H1 (cell line): ENCODE measurements around the gene CKM. TPM values are rescaled to one million over a fixed set of nuclear protein-coding genes. Genes with fewer than 3 reads are reported as not detected.

Experiments used
- BCL11A ChIP-seq, 2 experiments: IDR thresholded peaks; one replicate each; pipeline ENCODE4 v1.6.1; 2011; ENCODE audit warnings: low read depth in 2 of 2, low read length in 2 of 2, mild to moderate bottlenecking in 2 of 2
- FOSL1 ChIP-seq: IDR thresholded peaks from 2 replicates; pipeline ENCODE4 v1.6.1; 2011; ENCODE audit warnings: mild to moderate bottlenecking, low read depth, low read length, moderate library complexity; ENCODE audit not compliant: insufficient read depth
- HDAC2 ChIP-seq, 2 experiments: fragments of 300-600 bp in 1 of 2; sonication (generic) in 1 of 2; IDR thresholded peaks; 2 replicates each; pipeline ENCODE4 v1.6.1; 2011 to 2012; ENCODE audit warnings: low read depth in 2 of 2, low read length in 2 of 2, mild to moderate bottlenecking in 2 of 2, moderate library complexity in 2 of 2, borderline replicate concordance in 1 of 2, inconsistent platforms in 1 of 2
- RFX5 ChIP-seq: IDR thresholded peaks from 2 replicates; pipeline ENCODE4 v1.6.1; 2011; ENCODE audit warnings: low read depth, low read length, improper control_type of control experiment, borderline replicate concordance
- SAP30 ChIP-seq: fragments of 300-600 bp; sonication (generic); IDR thresholded peaks from 2 replicates; pipeline ENCODE4 v1.7.1; 2012; ENCODE audit warnings: low read length, moderate library complexity, mild to moderate bottlenecking, inconsistent platforms; ENCODE audit not compliant: insufficient read depth, insufficient replicate concordance
- SIN3A ChIP-seq, 2 experiments: IDR thresholded peaks in 1 of 2; conservative IDR thresholded peaks in 1 of 2; 2 replicates each; pipeline ENCODE4 v1.6.1; 2011 to 2012; ENCODE audit warnings: low read length in 2 of 2, improper control_type of control experiment in 1 of 2, low read depth in 1 of 2, mild to moderate bottlenecking in 1 of 2
- SRF ChIP-seq: IDR thresholded peaks from 2 replicates; pipeline ENCODE4 v1.6.1; 2011; ENCODE audit warnings: mild to moderate bottlenecking, low read depth, low read length, moderate library complexity
- polyA plus RNA-seq, 7 experiments: library from polyadenylated mRNA; depleted of rRNA in 3 of 7; stranded (reverse) in 5 of 7; unstranded in 2 of 7; fragments of >200 nt in 5 of 7; fragments of 200-250 nt in 2 of 7; gene quantifications; 1 replicate in 5 of 7; 2 replicates in 1 of 7; 4 replicates in 1 of 7; pipeline versions ENCODE4 v1.2.1 to v1.2.3, GENCODE V29; 2011 to 2013; ENCODE audit warnings: missing spikeins in 2 of 7, mixed read lengths in 2 of 7
- total RNA-seq: library from RNA; stranded (reverse); fragmentation: NEBNext Ultra II Directional; extraction: Animal tissue kit (Norgen Biotek cat#: 25700); gene quantifications from 2 replicates; pipeline ENCODE4 v1.2.1, GENCODE V29; 2021

CKM gene
- total and polyA plus RNA-seq, 2 of the 8 experiments (the other 6 are each of a cell fraction or from before 2014, with no cell fraction given) = 0.08 TPM; not detected in 1

DNA sequence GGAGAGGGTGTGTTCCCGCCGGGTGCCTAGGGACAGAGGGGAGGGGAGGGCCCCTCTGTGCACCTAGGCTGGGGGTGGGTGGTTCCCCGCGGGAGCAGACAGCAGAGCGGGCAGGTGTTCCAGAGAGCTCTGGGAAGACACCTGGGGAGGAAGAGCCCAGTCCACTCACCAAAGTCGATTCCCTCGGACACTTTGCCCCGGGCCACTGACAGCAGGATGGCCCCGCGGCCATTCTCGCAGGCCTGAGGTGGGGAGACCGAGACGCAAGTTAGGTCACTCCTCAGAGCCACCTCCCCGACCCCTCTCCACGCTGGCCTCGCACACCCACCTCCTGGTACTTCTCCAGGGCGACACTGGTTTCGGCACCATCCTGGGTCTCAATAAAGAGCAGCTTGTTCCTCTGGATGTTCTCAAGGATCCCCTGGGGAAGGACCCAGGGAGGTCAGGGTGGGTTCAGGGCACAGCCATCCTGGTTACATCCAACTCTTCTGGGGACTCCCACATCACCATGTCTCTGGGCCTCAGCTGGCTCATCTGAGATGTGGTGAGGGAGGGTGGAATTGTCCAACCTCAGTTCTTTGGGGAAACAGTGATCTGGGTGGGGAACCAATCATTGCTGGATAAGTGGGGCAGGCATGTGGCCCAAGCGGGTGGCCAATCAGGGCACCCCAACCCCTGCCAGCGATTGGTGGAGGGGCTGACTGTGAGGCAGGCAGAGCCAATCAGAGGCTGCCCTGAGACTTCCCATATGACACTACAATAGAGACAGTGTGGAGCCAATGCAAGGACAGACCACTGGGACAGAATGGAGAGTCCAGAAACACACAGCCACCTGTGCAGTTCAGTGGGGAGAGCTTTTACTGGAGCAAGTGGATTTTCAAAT, 30.5 kb upstream of the CKM start (continued):
- TF ChIP-seq SRF = no peak
- no peak for TF ChIP-seq BCL11A (IDR thresholded peaks at IDR 0.05; ENCODE audit: low read depth in 2 of 2, low read length in 2 of 2)
- TF ChIP-seq SIN3A (conservative IDR thresholded peaks at IDR 0.05 in 1 of 2, IDR thresholded peaks at IDR 0.05 in 1 of 2; ENCODE audit: low read depth in 1 of 2, low read length in 2 of 2) = no peak
- no peak for TF ChIP-seq FOSL1
- no peak for TF ChIP-seq SAP30
- no peak for TF ChIP-seq HDAC2 (IDR thresholded peaks at IDR 0.05; ENCODE audit: borderline replicate concordance in 1 of 2, low read depth in 2 of 2, low read length in 2 of 2)
- no peak for TF ChIP-seq RFX5
